ENCODE data around the gene MRPL44. TPM values are rescaled to one million over a fixed set of nuclear protein-coding genes. Genes with fewer than 3 reads are reported as not detected.
A peak's percentile ranks its signal among the peaks of the same experiment; 100 is the strongest.

Gene MRPL44
- 10 to 100 TPM; 18.9 to 58.4 (median 31.7) TPM for total RNA-seq

- no peaks in the 10 kb centered on the region for H3K9me3 ChIP-seq
- H3K4me3 ChIP-seq, result peak within 1 kb of the TSS; percentile 63 to 99 (median 72)
- H3K27me3 ChIP-seq, result no peaks in the 10 kb centered on the region
- TF ChIP-seq POLR2AphosphoS5 (IDR thresholded peaks at IDR 0.05), result peak; percentile 61 to 84 (median 80)
- TF ChIP-seq EP300 (IDR thresholded peaks at IDR 0.05; ENCODE audit: low read depth), result no peak
- peak in 1 of 5 experiments; percentile 10 for TF ChIP-seq CTCF (IDR thresholded peaks at IDR 0.05)
- TF ChIP-seq POLR2A (IDR thresholded peaks at IDR 0.05), result peak; percentile 54
- no peaks in the 10 kb centered on the region for H3K36me3 ChIP-seq
- peak; percentile 98 for DNase-seq
- peak within 1 kb of the TSS; percentile 81 to 88 (median 86) for H3K27ac ChIP-seq
- H3K4me1 ChIP-seq, result peaks cover 21 to 61% (median 50%) of the 10 kb centered on the region in 4 donors
- 0% methylated on average over 17 to 32 of the region's 65 CpGs for WGBS, 2 donors (ENCODE audit: low coverage in 1 of 2)
- intact Hi-C loops (cut with DNase I; ENCODE audit: low total_unique reads) (no loop called here), in situ Hi-C loops (cut with MboI; ENCODE audit: low pct_ligation_motif_present in 1 of 4, low pct_unique_long_range_greater_than_20kb in 1 of 4, low sequenced_read_pairs in 3 of 4) (loop anchor here in 1 of 4 donors (25.0 kb wide), 1 partner anchor 680 kb away; no protein-coding TSS in a partner anchor)
Measured at GRCh38 chr2:223957092-223957851, at the start of gene MRPL44. Gene MRPL44, plus strand, starts transcription at chr2:223957463. Its CDS starts 10 bp downstream, at chr2:223957473.

GRCh38 chr2:223908304-223908998 is 48.8 kb upstream of the MRPL44 start:
- Histone ChIP-seq H3K4me3 (no peak overlapping the region), H3K27me3 (no peaks in the 10 kb centered on the region), H3K9me3 (no peaks in the 10 kb centered on the region), H3K4me1 (peaks cover 0 to 20% (median 6%) of the 10 kb centered on the region in 4 donors), H3K27ac (peak overlapping the region in 1 of 4 donors; percentile 3), H3K36me3 (peaks cover 0 to 13% (median 6%) of the 10 kb centered on the region in 4 donors)
- in situ Hi-C loops (cut with MboI; ENCODE audit: low pct_ligation_motif_present in 1 of 4, low pct_unique_long_range_greater_than_20kb in 1 of 4, low sequenced_read_pairs in 3 of 4), result no loop called here
- TF ChIP-seq EP300 (IDR thresholded peaks at IDR 0.05; ENCODE audit: low read depth) (no peak), POLR2A (IDR thresholded peaks at IDR 0.05) (no peak), CTCF (IDR thresholded peaks at IDR 0.05) (no peak), POLR2AphosphoS5 (IDR thresholded peaks at IDR 0.05) (no peak)
- no peak for DNase-seq
- 65 to 90% methylated on average over 3 to 8 of the region's 8 CpGs for WGBS, 2 donors (ENCODE audit: low coverage in 1 of 2)
- intact Hi-C loops (cut with DNase I; ENCODE audit: low total_unique reads), result no loop called here

- intact Hi-C loops (cut with DNase I; ENCODE audit: low total_unique reads), result no loop called here
- 46 to 69% methylated on average over 6 to 7 of the region's 7 CpGs for WGBS, 2 donors (ENCODE audit: low coverage in 1 of 2)
- no peak for DNase-seq
- Histone ChIP-seq H3K4me3 (no peak overlapping the region), H3K27ac (no peak overlapping the region), H3K4me1 (peaks cover 0 to 23% (median 6%) of the 10 kb centered on the region in 4 donors), H3K9me3 (no peaks in the 10 kb centered on the region), H3K36me3 (peaks cover 0 to 13% (median 6%) of the 10 kb centered on the region in 4 donors), H3K27me3 (no peaks in the 10 kb centered on the region)
- TF ChIP-seq POLR2AphosphoS5 (IDR thresholded peaks at IDR 0.05) (no peak), EP300 (IDR thresholded peaks at IDR 0.05; ENCODE audit: low read depth) (no peak), CTCF (IDR thresholded peaks at IDR 0.05) (no peak), POLR2A (IDR thresholded peaks at IDR 0.05) (no peak)
- in situ Hi-C loops (cut with MboI; ENCODE audit: low pct_ligation_motif_present in 1 of 4, low pct_unique_long_range_greater_than_20kb in 1 of 4, low sequenced_read_pairs in 3 of 4), result no loop called here
Measured at GRCh38 chr2:223909001-223909741, 48.1 kb upstream of the MRPL44 start.

- no peak for DNase-seq
- Histone ChIP-seq H3K27me3 (no peaks in the 10 kb centered on the region), H3K4me3 (no peak overlapping the region), H3K9me3 (no peaks in the 10 kb centered on the region), H3K36me3 (peaks cover 0 to 7% (median 1%) of the 10 kb centered on the region in 4 donors), H3K4me1 (peaks cover 0 to 25% (median 4%) of the 10 kb centered on the region in 4 donors), H3K27ac (no peak overlapping the region)
- intact Hi-C loops (cut with DNase I; ENCODE audit: low total_unique reads) (no loop called here), in situ Hi-C loops (cut with MboI; ENCODE audit: low pct_ligation_motif_present in 1 of 4, low pct_unique_long_range_greater_than_20kb in 1 of 4, low sequenced_read_pairs in 3 of 4) (no loop called here)
- TF ChIP-seq POLR2AphosphoS5 (IDR thresholded peaks at IDR 0.05) (no peak), CTCF (IDR thresholded peaks at IDR 0.05) (no peak), POLR2A (IDR thresholded peaks at IDR 0.05) (no peak), EP300 (IDR thresholded peaks at IDR 0.05; ENCODE audit: low read depth) (no peak)
Measured at GRCh38 chr2:223914324-223914723, 42.9 kb upstream of the MRPL44 start.
